Astrocyte of the cerebellum (primary cell): Measurements from ENCODE around the gene CALML6.

ENCODE experiments used
- DNase-seq: peaks from one replicate; pipeline ENCODE4 v3.0.0-alpha.2; 2011; ENCODE audit warnings: low read depth
- H3K4me3 ChIP-seq: 2 replicates; pipeline ENCODE4 v1.5.1; 2011; ENCODE audit warnings: mild to moderate bottlenecking, low read depth, low read length, moderate library complexity
- CTCF ChIP-seq: IDR thresholded peaks from 2 replicates; pipeline ENCODE4 v1.5.1; 2012; ENCODE audit warnings: low read length, low read depth, moderate library complexity, mild to moderate bottlenecking; ENCODE audit errors: missing control alignments
- in situ Hi-C: cut with HindIII; loops from 2 replicates; pipeline ENCODE4 v1.10.0; 2017; ENCODE audit warnings: low sequenced_read_pairs

The CALML6 gene

GRCh38 chr1:1924849-1925248, 9.8 kb downstream of the CALML6 start:
- in situ Hi-C loops: no loop called here

GRCh38 chr1:1925437-1926345, 10.6 kb downstream of the CALML6 start:
- in situ Hi-C loops: no loop called here
- no peak for TF ChIP-seq CTCF

More at GRCh38 chr1:1924849-1925248, 9.8 kb downstream of the CALML6 start:
- H3K4me3 ChIP-seq: no peak overlapping the region
- no peak for TF ChIP-seq CTCF
- no peak for DNase-seq

GRCh38 chr1:1926346-1926811, 11.3 kb downstream of the CALML6 start:
- no peak for TF ChIP-seq CTCF
- in situ Hi-C loops: no loop called here
- H3K4me3 ChIP-seq: no peak overlapping the region
- no peak for DNase-seq

More at GRCh38 chr1:1925437-1926345, 10.6 kb downstream of the CALML6 start:
- no peak for DNase-seq
- H3K4me3 ChIP-seq: no peak overlapping the region

GRCh38 chr1:1926886-1927660, 12.0 kb downstream of the CALML6 start:
- in situ Hi-C loops: no loop called here
- no peak for DNase-seq
- no peak for TF ChIP-seq CTCF
- H3K4me3 ChIP-seq: no peak overlapping the region

- no peak overlapping the region for H3K4me3 ChIP-seq
- in situ Hi-C loops: no loop called here
- no peak for TF ChIP-seq CTCF
- DNase-seq: no peak
These were observed 12.7 kb downstream of the CALML6 start for GRCh38 chr1:1927751-1928150.

GRCh38 chr1:1928231-1929101, 13.4 kb downstream of the CALML6 start:
- no peak for TF ChIP-seq CTCF
- no peak for DNase-seq
- no peak overlapping the region for H3K4me3 ChIP-seq
- in situ Hi-C loops: no loop called here
